Right cardiac atrium (tissue), 5 donors: ENCODE measurements around the gene POLR2F. TPM values are rescaled to one million over a fixed set of nuclear protein-coding genes. Genes with fewer than 3 reads are reported as not detected.
A peak's percentile ranks its signal among the peaks of the same experiment; 100 is the strongest.
"Not testable (repeated sequence)": the region's sequence is repeated elsewhere in the genome, so short reads cannot be mapped to it uniquely, and the experiment has no call there.

Source experiments
- ATAC-seq, 2 donors: fragments of 200-7000 bp; cut with Tn5 transposase; one replicate each; pipeline versions ENCODE4 v1.8.0 to v1.9.1; 2020; ENCODE audit warnings: moderate library complexity in 2 of 2, mild to moderate bottlenecking in 1 of 2
- DNase-seq, 3 donors: peaks; one replicate each; pipeline ENCODE4 v3.0.0-alpha.2; 2020
- H3K27ac ChIP-seq: one replicate; pipeline ENCODE4 v1.5.1; 2013; ENCODE audit warnings: mild to moderate bottlenecking, low read length, control low read depth, moderate library complexity
- H3K27me3 ChIP-seq: one replicate; pipeline ENCODE4 v1.6.1; 2013; ENCODE audit not compliant: control insufficient read depth, insufficient read depth
- H3K4me1 ChIP-seq: one replicate; pipeline ENCODE4 v1.6.1; 2013; ENCODE audit warnings: low read length; ENCODE audit not compliant: control insufficient read depth, insufficient read depth
- H3K4me3 ChIP-seq: one replicate; pipeline ENCODE4 v1.5.1; 2013; ENCODE audit warnings: low read length, control low read depth
- H3K9me3 ChIP-seq: one replicate; pipeline ENCODE4 v1.6.1; 2013; ENCODE audit warnings: low read length; ENCODE audit not compliant: control insufficient read depth
- WGBS: extraction: QIAGEN DNeasy Blood & Tissue Kit; methylation state at CpG from one replicate; pipeline ENCODE4 v1.1.7; 2013; 5-methylcytosine and 5-hydroxymethylcytosine counted together
- intact Hi-C, 4 donors: fragments of 100-400 bp; cut with DNase I; formaldehyde crosslinking; loops; one replicate each; pipeline versions ENCODE4 v1.11.0 to v1.14.0; 2022 to 2023
- polyA plus RNA-seq: library from polyadenylated mRNA; stranded (reverse); fragments of 200-250 nt; gene quantifications from one replicate; pipeline ENCODE4 v1.2.3, GENCODE V29; 2013
- total RNA-seq, 4 donors: library from RNA; stranded (reverse); fragmentation: NEBNext Ultra II Directional; extraction: Animal tissue kit (Norgen Biotek cat#: 25700); gene quantifications; one replicate each; pipeline ENCODE4 v1.2.1, GENCODE V29; 2021
- donor health status: healthy with polysubstance abuse.
- donor health status: DM: no; HTN: yes; CAD: no.
- donor health status: DM: no; HTN: no; CAD: no.
- donor health status: DM: no; HTN: yes; CAD: no; lungs with severe emphysema.
- donor health status: DM: yes; HTN: yes; CAD: no.

Gene POLR2F
- total and polyA plus RNA-seq, 5 donors: 62.1 to 159 (median 80.8) TPM

GRCh38 chr22:37971475-37972434 lies 18.3 kb downstream of the POLR2F start:
- H3K4me3 ChIP-seq: no peak overlapping the region
- intact Hi-C loops: no loop called here
- peak in 2 of 3 donors; percentile 14 to 20 for DNase-seq
- ATAC-seq: no peak
- H3K27me3 ChIP-seq: no peaks in the 10 kb centered on the region
- H3K9me3 ChIP-seq: no peaks in the 10 kb centered on the region
- 74% methylated on average over 7 of the region's 7 CpGs for WGBS
- H3K4me1 ChIP-seq: no peaks in the 10 kb centered on the region
- H3K27ac ChIP-seq: no peak overlapping the region

- Histone ChIP-seq H3K9me3 (no peaks in the 10 kb centered on the region), H3K27ac (no peak overlapping the region), H3K4me3 (no peak overlapping the region), H3K27me3 (no peaks in the 10 kb centered on the region), H3K4me1 (no peaks in the 10 kb centered on the region)
- ATAC-seq (no peak), DNase-seq (peak in 1 of 3 donors; percentile 27)
- intact Hi-C loops: no loop called here
- WGBS: 40% methylated on average over 3 of the region's 3 CpGs
Measured at GRCh38 chr22:37972527-37972926, 19.0 kb downstream of the POLR2F start.

GRCh38 chr22:37973271-37974170 lies 20.0 kb downstream of the POLR2F start:
- intact Hi-C loops: no loop called here
- H3K9me3 ChIP-seq: no peaks in the 10 kb centered on the region
- H3K27me3 ChIP-seq: no peaks in the 10 kb centered on the region
- ATAC-seq: peak; percentile 20 to 25
- H3K4me3 ChIP-seq: no peak overlapping the region
- H3K27ac ChIP-seq: no peak overlapping the region
- WGBS: 91% methylated on average over 33 of the region's 33 CpGs
- DNase-seq: peak in 2 of 3 donors; percentile 48 to 55
- H3K4me1 ChIP-seq: no peaks in the 10 kb centered on the region

DNA sequence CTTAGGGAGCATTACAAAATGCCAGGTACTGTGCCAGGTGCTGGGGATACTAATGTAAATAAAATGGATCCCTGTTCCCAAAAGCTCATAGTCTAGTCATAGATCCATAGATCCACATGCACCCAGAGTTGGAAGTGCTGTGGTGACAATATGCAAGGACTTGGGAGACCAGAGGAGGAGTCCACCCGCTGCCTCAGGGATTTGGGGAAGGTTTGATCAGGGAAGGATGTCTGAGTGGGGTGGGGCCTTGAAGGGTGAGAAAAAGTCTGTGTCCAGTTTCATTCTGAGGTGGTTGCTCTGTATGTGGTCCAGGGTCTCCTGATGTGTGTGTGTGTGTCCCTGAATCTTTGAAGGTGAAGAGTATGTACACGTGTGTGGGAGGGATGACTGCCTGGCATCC lies 21.7 kb downstream of the POLR2F start:
- Histone ChIP-seq H3K4me3 (no peak overlapping the region), H3K9me3 (no peaks in the 10 kb centered on the region), H3K4me1 (no peaks in the 10 kb centered on the region), H3K27me3 (no peaks in the 10 kb centered on the region), H3K27ac (no peak overlapping the region)
- DNase-seq: no peak
- no peak for ATAC-seq
- WGBS: 81% methylated on average over 2 of the region's 2 CpGs
- intact Hi-C loops: no loop called here

- intact Hi-C loops, H3K27me3 ChIP-seq, H3K4me1 ChIP-seq, H3K27ac ChIP-seq, H3K9me3 ChIP-seq, H3K4me3 ChIP-seq, ATAC-seq: not testable (repeated sequence)
- 87% methylated on average over 8 of the region's 8 CpGs for WGBS
- peak in 1 of 3 donors; percentile 1 for DNase-seq
Measured at GRCh38 chr22:37976022-37976421, 22.5 kb downstream of the POLR2F start.

GRCh38 chr22:37976547-37976946 lies 23.0 kb downstream of the POLR2F start:
- DNase-seq (no peak), ATAC-seq (no peak)
- intact Hi-C loops: no loop called here
- H3K4me1 ChIP-seq: peaks cover 2% of the 10 kb centered on the region
- H3K9me3 ChIP-seq: no peaks in the 10 kb centered on the region
- 94% methylated on average over 4 of the region's 4 CpGs for WGBS
- H3K27me3 ChIP-seq: no peaks in the 10 kb centered on the region
- no peak overlapping the region for H3K4me3 ChIP-seq
- H3K27ac ChIP-seq: no peak overlapping the region

DNA sequence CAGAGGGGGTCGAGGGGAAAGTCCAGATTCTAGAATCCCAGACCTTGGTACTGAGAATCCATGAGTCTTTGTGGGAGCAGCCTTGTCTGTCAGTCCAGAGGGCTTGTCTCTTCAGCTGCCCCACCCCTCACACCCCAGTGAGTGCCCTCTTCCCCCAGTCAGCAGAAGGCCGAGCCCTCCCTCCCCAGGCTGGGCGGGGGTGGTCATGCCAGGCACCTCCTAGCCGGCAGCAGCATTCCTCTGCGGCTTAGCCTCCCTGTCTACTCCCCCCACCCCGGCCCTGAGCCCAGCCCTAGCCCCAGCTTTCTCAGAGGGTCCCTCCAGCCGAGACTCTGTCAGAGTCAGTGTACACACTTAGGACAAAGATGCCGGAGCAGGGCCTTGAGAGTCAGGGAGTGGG lies 26.3 kb downstream of the POLR2F start:
- Histone ChIP-seq H3K27ac (no peak overlapping the region), H3K9me3 (no peaks in the 10 kb centered on the region), H3K4me1 (peaks cover 2% of the 10 kb centered on the region), H3K27me3 (no peaks in the 10 kb centered on the region), H3K4me3 (no peak overlapping the region)
- intact Hi-C loops: no loop called here
- peak in 2 of 3 donors; percentile 41 to 61 for DNase-seq
- WGBS: 78% methylated on average over 8 of the region's 8 CpGs
- no peak for ATAC-seq

- intact Hi-C loops: no loop called here
- Histone ChIP-seq H3K9me3 (no peaks in the 10 kb centered on the region), H3K4me3 (no peak overlapping the region)
Measured at GRCh38 chr22:37981282-37982011, 27.9 kb downstream of the POLR2F start.

GRCh38 chr22:37982151-37982785 lies 28.8 kb downstream of the POLR2F start:
- peak in 2 of 3 donors; percentile 57 to 71 for DNase-seq
- peaks cover 2% of the 10 kb centered on the region for H3K4me1 ChIP-seq
- no peaks in the 10 kb centered on the region for H3K27me3 ChIP-seq
- ATAC-seq: peak; percentile 19 to 25
- 77% methylated on average over 8 of the region's 8 CpGs for WGBS
- no peak overlapping the region for H3K4me3 ChIP-seq
- no peaks in the 10 kb centered on the region for H3K9me3 ChIP-seq
- H3K27ac ChIP-seq: peak overlapping the region; percentile 8
- intact Hi-C loops: no loop called here

More at GRCh38 chr22:37981282-37982011, 27.9 kb downstream of the POLR2F start:
- Histone ChIP-seq H3K4me1 (peaks cover 2% of the 10 kb centered on the region), H3K27ac (no peak overlapping the region), H3K27me3 (no peaks in the 10 kb centered on the region)
- WGBS: 76% methylated on average over 6 of the region's 6 CpGs
- ATAC-seq (peak; percentile 10 to 18), DNase-seq (peak in 1 of 3 donors; percentile 60)
